Measurements from ENCODE around the gene FLNC.

GRCh38 chr7:128833148-128833945 is 3.1 kb downstream of the FLNC start:
- TF ChIP-seq SNAPC5 (CRISPR knock-in tag; IDR thresholded peaks at IDR 0.05) = no peak
- no peak for TF ChIP-seq BRD4 (IDR thresholded peaks at IDR 0.05)
